ENCODE measurements around the gene UBASH3B.

DNA sequence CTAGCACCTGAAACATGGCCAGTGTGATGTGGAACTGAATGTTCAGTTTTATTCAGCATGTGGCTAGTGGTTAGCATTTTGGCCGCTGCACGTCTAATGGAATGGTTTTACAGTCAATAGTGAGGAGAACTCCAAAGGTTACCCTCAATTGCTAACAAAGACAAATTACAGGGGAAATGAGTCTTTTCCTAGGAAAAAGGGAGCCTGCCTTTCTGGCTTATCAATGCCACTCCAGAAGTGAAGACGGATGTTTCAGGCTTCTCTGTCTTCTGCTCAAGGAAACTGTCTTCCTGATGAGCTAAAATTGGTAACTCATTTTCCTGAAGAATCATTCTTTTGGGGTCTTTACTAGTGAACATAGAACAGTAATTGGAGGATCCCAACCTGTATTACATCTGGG, 98.5 kb downstream of the UBASH3B start:
- TF ChIP-seq, protein P1, sequence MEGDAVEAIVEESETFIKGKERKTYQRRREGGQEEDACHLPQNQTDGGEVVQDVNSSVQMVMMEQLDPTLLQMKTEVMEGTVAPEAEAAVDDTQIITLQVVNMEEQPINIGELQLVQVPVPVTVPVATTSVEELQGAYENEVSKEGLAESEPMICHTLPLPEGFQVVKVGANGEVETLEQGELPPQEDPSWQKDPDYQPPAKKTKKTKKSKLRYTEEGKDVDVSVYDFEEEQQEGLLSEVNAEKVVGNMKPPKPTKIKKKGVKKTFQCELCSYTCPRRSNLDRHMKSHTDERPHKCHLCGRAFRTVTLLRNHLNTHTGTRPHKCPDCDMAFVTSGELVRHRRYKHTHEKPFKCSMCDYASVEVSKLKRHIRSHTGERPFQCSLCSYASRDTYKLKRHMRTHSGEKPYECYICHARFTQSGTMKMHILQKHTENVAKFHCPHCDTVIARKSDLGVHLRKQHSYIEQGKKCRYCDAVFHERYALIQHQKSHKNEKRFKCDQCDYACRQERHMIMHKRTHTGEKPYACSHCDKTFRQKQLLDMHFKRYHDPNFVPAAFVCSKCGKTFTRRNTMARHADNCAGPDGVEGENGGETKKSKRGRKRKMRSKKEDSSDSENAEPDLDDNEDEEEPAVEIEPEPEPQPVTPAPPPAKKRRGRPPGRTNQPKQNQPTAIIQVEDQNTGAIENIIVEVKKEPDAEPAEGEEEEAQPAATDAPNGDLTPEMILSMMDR (IDR thresholded peaks at IDR 0.05) = no peak
- TF ChIP-seq ZFX (IDR thresholded peaks at IDR 0.05; ENCODE audit: borderline replicate concordance) = no peak
